HFFc6 (cell line): ENCODE results near the gene TARP.

Experiments used
- DNase-seq: peaks from one replicate; pipeline ENCODE4 v3.0.0-alpha.2; 2018
- H3K27ac Mint-ChIP-seq: 2 replicates; pipeline ENCODE4 v1.8.0; 2020; ENCODE audit warnings: mild to moderate bottlenecking, mixed read lengths
- H3K27me3 Mint-ChIP-seq: 2 replicates; pipeline ENCODE4 v1.8.0; 2021; ENCODE audit warnings: mild to moderate bottlenecking, moderate library complexity, mixed read lengths; ENCODE audit not compliant: insufficient read depth
- H3K36me3 Mint-ChIP-seq: 2 replicates; pipeline ENCODE4 v1.8.0; 2021; ENCODE audit warnings: low read depth, mixed read lengths
- H3K4me1 Mint-ChIP-seq: 2 replicates; pipeline ENCODE4 v1.8.0; 2020; ENCODE audit warnings: low read depth, mixed read lengths
- H3K4me3 Mint-ChIP-seq: 2 replicates; pipeline ENCODE4 v1.8.0; 2020; ENCODE audit warnings: mild to moderate bottlenecking, moderate library complexity, mixed read lengths
- H3K9me3 Mint-ChIP-seq: 2 replicates; pipeline ENCODE4 v1.8.0; 2020; ENCODE audit warnings: mild to moderate bottlenecking, mixed read lengths
- TF ChIP-seq, protein P1 (sequence below): fragments of 200-600 bp; sonication (generic); IDR thresholded peaks from 2 replicates; pipeline ENCODE4 v1.5.0; 2021; ENCODE audit warnings: antibody characterized with exemption, mild to moderate bottlenecking

Gene TARP

GRCh38 chr7:38291650-38292049 is 18.2 kb upstream of the TARP start:
- Mint-ChIP-seq H3K27ac (no peak overlapping the region), H3K27me3 (peaks cover 9% of the 10 kb centered on the region), H3K36me3 (no peaks in the 10 kb centered on the region), H3K4me3 (no peak overlapping the region), H3K4me1 (no peaks in the 10 kb centered on the region), H3K9me3 (no peaks in the 10 kb centered on the region)
- TF ChIP-seq, protein P1, sequence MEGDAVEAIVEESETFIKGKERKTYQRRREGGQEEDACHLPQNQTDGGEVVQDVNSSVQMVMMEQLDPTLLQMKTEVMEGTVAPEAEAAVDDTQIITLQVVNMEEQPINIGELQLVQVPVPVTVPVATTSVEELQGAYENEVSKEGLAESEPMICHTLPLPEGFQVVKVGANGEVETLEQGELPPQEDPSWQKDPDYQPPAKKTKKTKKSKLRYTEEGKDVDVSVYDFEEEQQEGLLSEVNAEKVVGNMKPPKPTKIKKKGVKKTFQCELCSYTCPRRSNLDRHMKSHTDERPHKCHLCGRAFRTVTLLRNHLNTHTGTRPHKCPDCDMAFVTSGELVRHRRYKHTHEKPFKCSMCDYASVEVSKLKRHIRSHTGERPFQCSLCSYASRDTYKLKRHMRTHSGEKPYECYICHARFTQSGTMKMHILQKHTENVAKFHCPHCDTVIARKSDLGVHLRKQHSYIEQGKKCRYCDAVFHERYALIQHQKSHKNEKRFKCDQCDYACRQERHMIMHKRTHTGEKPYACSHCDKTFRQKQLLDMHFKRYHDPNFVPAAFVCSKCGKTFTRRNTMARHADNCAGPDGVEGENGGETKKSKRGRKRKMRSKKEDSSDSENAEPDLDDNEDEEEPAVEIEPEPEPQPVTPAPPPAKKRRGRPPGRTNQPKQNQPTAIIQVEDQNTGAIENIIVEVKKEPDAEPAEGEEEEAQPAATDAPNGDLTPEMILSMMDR: no peak
- DNase-seq: no peak

DNA sequence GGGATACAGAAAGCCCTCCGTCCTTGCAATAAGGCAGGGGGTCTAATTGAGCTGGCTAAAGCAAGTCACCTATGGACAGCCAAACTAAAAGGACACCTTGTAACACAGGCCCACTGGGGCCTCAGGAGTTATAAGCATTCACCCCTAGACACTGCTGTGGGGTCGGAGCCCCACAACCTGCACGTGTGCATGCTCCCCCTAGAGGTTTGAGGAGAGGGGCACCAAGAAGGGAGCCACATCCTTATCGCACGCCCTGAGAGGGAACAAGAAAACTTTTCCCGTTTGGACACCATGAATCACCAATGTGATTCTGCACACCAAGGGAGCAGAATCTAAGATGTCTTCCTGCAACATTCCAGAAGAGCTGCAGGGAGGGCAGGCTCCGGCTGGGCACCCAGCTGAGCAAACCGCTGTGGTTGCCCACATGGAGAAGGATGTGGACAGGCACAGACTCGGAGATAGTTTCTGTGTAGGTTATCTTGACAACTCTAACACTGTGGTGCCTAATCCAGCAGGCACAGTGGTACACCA is 17.7 kb upstream of the TARP start:
- Mint-ChIP-seq H3K9me3 (no peaks in the 10 kb centered on the region), H3K36me3 (no peaks in the 10 kb centered on the region), H3K4me1 (no peaks in the 10 kb centered on the region), H3K27me3 (peaks cover 5% of the 10 kb centered on the region), H3K4me3 (no peak overlapping the region), H3K27ac (no peak overlapping the region)
- TF ChIP-seq, protein P1: no peak
- no peak for DNase-seq

DNA sequence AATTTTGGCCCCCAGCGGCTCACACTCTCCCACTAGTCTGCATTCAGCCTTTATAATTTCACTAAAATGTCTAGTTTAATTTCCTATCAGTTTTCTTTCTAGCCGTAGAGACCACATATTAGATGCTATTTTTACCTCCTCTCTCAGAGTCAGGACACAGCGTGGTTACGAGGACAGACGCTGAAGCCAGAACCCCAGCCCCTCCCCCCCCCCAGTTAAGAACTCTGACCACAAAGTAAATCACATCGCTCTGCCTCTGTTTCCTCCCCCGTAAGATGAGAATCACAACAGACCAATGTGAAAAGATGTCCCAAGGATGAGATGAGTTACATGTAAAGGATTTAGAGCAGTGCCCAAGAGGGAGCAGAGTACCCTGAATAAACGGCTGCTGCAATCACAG is 11.1 kb upstream of the TARP start:
- TF ChIP-seq, protein P1: no peak
- Mint-ChIP-seq H3K4me1 (no peaks in the 10 kb centered on the region), H3K9me3 (no peaks in the 10 kb centered on the region)

GRCh38 chr7:38283809-38284208 is 10.4 kb upstream of the TARP start:
- TF ChIP-seq, protein P1: no peak
- no peak overlapping the region for H3K27ac Mint-ChIP-seq
- H3K27me3 Mint-ChIP-seq: peaks cover 2% of the 10 kb centered on the region; the same call in 1 of the 2 replicates
- H3K4me1 Mint-ChIP-seq: no peaks in the 10 kb centered on the region
- H3K9me3 Mint-ChIP-seq: no peaks in the 10 kb centered on the region
- no peak overlapping the region for H3K4me3 Mint-ChIP-seq
- H3K36me3 Mint-ChIP-seq: no peaks in the 10 kb centered on the region
- no peak for DNase-seq

More for the DNA sequence above, 11.1 kb upstream of the TARP start:
- H3K36me3 Mint-ChIP-seq: no peaks in the 10 kb centered on the region
- DNase-seq: no peak
- peaks cover 2% of the 10 kb centered on the region; the same call in 1 of the 2 replicates for H3K27me3 Mint-ChIP-seq
- H3K27ac Mint-ChIP-seq: no peak overlapping the region
- no peak overlapping the region for H3K4me3 Mint-ChIP-seq

- H3K9me3 Mint-ChIP-seq: no peaks in the 10 kb centered on the region
- H3K36me3 Mint-ChIP-seq: no peaks in the 10 kb centered on the region
Measured at GRCh38 chr7:38283107-38283506, 9.7 kb upstream of the TARP start.

More at GRCh38 chr7:38283107-38283506, 9.7 kb upstream of the TARP start:
- Mint-ChIP-seq H3K27ac (no peak overlapping the region), H3K4me3 (no peak overlapping the region), H3K4me1 (no peaks in the 10 kb centered on the region), H3K27me3 (peaks cover 2% of the 10 kb centered on the region; the same call in 1 of the 2 replicates)
- no peak for DNase-seq
- TF ChIP-seq, protein P1: no peak
